ENCODE data around the gene HOMER2. TPM values are rescaled to one million over a fixed set of nuclear protein-coding genes. Genes with fewer than 3 reads are reported as not detected.
A peak's percentile ranks its signal among the peaks of the same experiment; 100 is the strongest.

Gene HOMER2
- total and polyA plus RNA-seq, 9 of the 15 experiments (the other 6 are each of a cell fraction or from before 2014, with no cell fraction given): 0.13 to 0.47 (median 0.29) TPM; not detected in 1

DNA sequence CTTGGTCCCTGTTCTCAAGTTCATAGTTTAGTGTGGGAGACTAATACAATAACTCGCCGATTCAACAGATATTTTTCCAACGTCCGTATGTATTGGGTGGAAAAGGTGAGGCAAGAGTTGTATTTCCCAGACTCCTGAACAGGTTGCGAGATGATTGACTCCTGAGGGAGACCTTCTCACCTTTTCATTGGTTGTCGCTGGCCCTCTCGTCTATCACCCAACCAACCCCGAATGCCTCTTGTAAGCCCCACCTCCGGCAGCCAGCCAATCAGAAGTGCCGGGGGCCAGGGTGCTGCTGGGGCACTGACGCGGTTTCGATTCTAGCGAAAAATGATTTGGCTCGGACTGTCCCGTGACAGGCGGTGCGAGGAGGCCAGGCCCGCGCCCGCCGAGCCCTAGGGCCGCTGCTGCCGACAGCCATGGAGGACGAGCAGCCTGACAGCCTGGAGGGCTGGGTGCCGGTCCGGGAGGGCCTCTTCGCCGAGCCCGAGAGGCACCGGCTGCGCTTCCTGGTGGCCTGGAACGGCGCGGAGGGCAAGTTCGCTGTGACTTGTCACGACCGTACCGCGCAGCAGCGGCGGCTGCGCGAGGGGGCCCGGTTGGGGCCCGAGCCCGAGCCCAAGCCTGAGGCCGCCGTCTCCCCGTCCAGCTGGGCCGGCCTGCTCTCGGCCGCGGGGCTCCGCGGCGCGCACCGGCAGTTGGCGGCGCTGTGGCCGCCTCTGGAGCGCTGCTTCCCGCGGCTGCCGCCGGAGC lies 143.0 kb downstream of the HOMER2 start, which contains the start of gene WHAMM (continued):
- peak; percentile 94 for TF ChIP-seq RBFOX2 (IDR thresholded peaks at IDR 0.05; ENCODE audit: low read depth, low read length)
- TF ChIP-seq NFRKB (IDR thresholded peaks at IDR 0.05; ENCODE audit: low read depth): peak; percentile 38; the same call in 1 of the 2 replicates
- TF ChIP-seq ETV1 (tag; conservative IDR thresholded peaks at IDR 0.05; ENCODE audit: low read depth): no peak
- TF ChIP-seq NELFE (IDR thresholded peaks at IDR 0.05; ENCODE audit: insufficient read depth, insufficient read length): no peak
- no peak for TF ChIP-seq KLF16 (IDR thresholded peaks at IDR 0.05)
- no peak for TF ChIP-seq PHB (CRISPR knock-in tag; IDR thresholded peaks at IDR 0.05)
- TF ChIP-seq, protein P1, sequence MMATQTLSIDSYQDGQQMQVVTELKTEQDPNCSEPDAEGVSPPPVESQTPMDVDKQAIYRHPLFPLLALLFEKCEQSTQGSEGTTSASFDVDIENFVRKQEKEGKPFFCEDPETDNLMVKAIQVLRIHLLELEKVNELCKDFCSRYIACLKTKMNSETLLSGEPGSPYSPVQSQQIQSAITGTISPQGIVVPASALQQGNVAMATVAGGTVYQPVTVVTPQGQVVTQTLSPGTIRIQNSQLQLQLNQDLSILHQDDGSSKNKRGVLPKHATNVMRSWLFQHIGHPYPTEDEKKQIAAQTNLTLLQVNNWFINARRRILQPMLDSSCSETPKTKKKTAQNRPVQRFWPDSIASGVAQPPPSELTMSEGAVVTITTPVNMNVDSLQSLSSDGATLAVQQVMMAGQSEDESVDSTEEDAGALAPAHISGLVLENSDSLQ (IDR thresholded peaks at IDR 0.05): peak; percentile 99
- TF ChIP-seq CCNT2 (IDR thresholded peaks at IDR 0.05; ENCODE audit: borderline replicate concordance, extremely low read depth, insufficient read length, low read depth, low read length): peak; percentile 57
- no peak for TF ChIP-seq HLTF (IDR thresholded peaks at IDR 0.05)
- no peak for TF ChIP-seq JUN (IDR thresholded peaks at IDR 0.05; ENCODE audit: borderline replicate concordance, low read depth, low read length)
- 0 out of 2 replicates have a peak, but pooled peaks have one; percentile 70 for TF ChIP-seq JUN (CRISPR knock-in tag; IDR thresholded peaks at IDR 0.05; ENCODE audit: borderline replicate concordance)
- no peak for TF ChIP-seq ZNF197 (CRISPR knock-in tag; IDR thresholded peaks at IDR 0.05; ENCODE audit: low read depth)
- 0 out of 2 replicates have a peak, but pooled peaks have one; percentile 48 for TF ChIP-seq DMBX1 (CRISPR knock-in tag; IDR thresholded peaks at IDR 0.05; ENCODE audit: borderline replicate concordance)
- peak; percentile 6; the same call in 1 of the 2 replicates for TF ChIP-seq CEBPG (CRISPR knock-in tag; IDR thresholded peaks at IDR 0.05)
- peak; percentile 74 to 83; a peak in 3 of 4 replicates for TF ChIP-seq CEBPG (tag; conservative IDR thresholded peaks at IDR 0.05 in 1 of 2, IDR thresholded peaks at IDR 0.05 in 1 of 2)
- no peak for TF ChIP-seq NCOA1 (IDR thresholded peaks at IDR 0.05; ENCODE audit: low read depth)
- TF ChIP-seq PHF8 (IDR thresholded peaks at IDR 0.05; ENCODE audit: borderline replicate concordance, low read length): peak; percentile 91
- no peak for TF ChIP-seq ELF1 (tag; IDR thresholded peaks at IDR 0.05)
- TF ChIP-seq, protein P2, sequence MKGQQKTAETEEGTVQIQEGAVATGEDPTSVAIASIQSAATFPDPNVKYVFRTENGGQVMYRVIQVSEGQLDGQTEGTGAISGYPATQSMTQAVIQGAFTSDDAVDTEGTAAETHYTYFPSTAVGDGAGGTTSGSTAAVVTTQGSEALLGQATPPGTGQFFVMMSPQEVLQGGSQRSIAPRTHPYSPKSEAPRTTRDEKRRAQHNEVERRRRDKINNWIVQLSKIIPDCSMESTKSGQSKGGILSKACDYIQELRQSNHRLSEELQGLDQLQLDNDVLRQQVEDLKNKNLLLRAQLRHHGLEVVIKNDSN (CRISPR knock-in tag; IDR thresholded peaks at IDR 0.05): peak; percentile 65

Measured in K562 (cell line).